ENCODE data around the gene OR52B4. TPM values are rescaled to one million over a fixed set of nuclear protein-coding genes. Genes with fewer than 3 reads are reported as not detected.
A peak's percentile ranks its signal among the peaks of the same experiment; 100 is the strongest.

Gene OR52B4
- total and polyA plus RNA-seq, 2 donors (not counting 1 experiment from before 2014, with no cell fraction given), result not detected

GRCh38 chr11:4393858-4394223, 25.7 kb upstream of the OR52B4 start:
- Histone ChIP-seq H3K4me2 (ENCODE audit: extremely low read depth, insufficient read depth, low read length) (peak overlapping the region; percentile 79), H3K27me3 (ENCODE audit: control insufficient read depth, insufficient read depth, low read length) (no peaks in the 10 kb centered on the region), H3K9me3 (ENCODE audit: control insufficient read depth, insufficient read depth, low read depth, low read length) (no peaks in the 10 kb centered on the region), H3K4me3 (replicated peaks in 1 of 4; ENCODE audit: control extremely low read depth in 1 of 4, insufficient read depth in 1 of 4, low read depth in 3 of 4, low read length in 4 of 4) (peak overlapping the region; percentile 62 to 97 (median 90)), H3K27ac (ENCODE audit: insufficient read depth, low read length) (no peak overlapping the region), H2AFZ (ENCODE audit: low read length) (peak overlapping the region; percentile 65), H3K36me3 (ENCODE audit: control insufficient read depth, insufficient read depth, low read length) (peaks cover 5% of the 10 kb centered on the region), H4K20me1 (ENCODE audit: control insufficient read depth, extremely low read depth, insufficient read depth, low read length) (no peaks in the 10 kb centered on the region), H3K79me2 (ENCODE audit: control insufficient read depth, insufficient read depth, low read length) (peaks cover 3% of the 10 kb centered on the region), H3K9ac (ENCODE audit: insufficient read depth, low read length) (no peak overlapping the region), H3K4me1 (ENCODE audit: control insufficient read depth, extremely low read depth, insufficient read depth, low read length) (no peaks in the 10 kb centered on the region)
- DNase-seq (ENCODE audit: low read depth in 2 of 2), result no peak
- TF ChIP-seq EZH2 (IDR thresholded peaks at IDR 0.05; ENCODE audit: low read length, missing control alignments) (no peak), CTCF (conservative IDR thresholded peaks at IDR 0.05 in 1 of 2, IDR thresholded peaks at IDR 0.05 in 1 of 2; ENCODE audit: low read depth in 1 of 2, low read length in 2 of 2) (no peak)

GRCh38 chr11:4393209-4393857, 25.1 kb upstream of the OR52B4 start, which contains the start of gene TRIM21:
TSS of gene TRIM21 (minus strand) at chr11:4393702. CDS start at chr11:4390409, 3,293 bp downstream.
- H3K79me2 ChIP-seq (ENCODE audit: control insufficient read depth, insufficient read depth, low read length), result peaks cover 3% of the 10 kb centered on the region

GRCh38 chr11:4388221-4388620, 20.0 kb upstream of the OR52B4 start:
- TF ChIP-seq EZH2 (IDR thresholded peaks at IDR 0.05; ENCODE audit: low read length, missing control alignments) (no peak), CTCF (conservative IDR thresholded peaks at IDR 0.05 in 1 of 2, IDR thresholded peaks at IDR 0.05 in 1 of 2; ENCODE audit: low read depth in 1 of 2, low read length in 2 of 2) (no peak)
- Histone ChIP-seq H3K4me3 (replicated peaks in 1 of 4; ENCODE audit: control extremely low read depth in 1 of 4, insufficient read depth in 1 of 4, low read depth in 3 of 4, low read length in 4 of 4) (no peak overlapping the region), H3K27ac (ENCODE audit: insufficient read depth, low read length) (no peak overlapping the region), H3K9me3 (ENCODE audit: control insufficient read depth, insufficient read depth, low read depth, low read length) (no peaks in the 10 kb centered on the region), H3K36me3 (ENCODE audit: control insufficient read depth, insufficient read depth, low read length) (peaks cover 15% of the 10 kb centered on the region), H4K20me1 (ENCODE audit: control insufficient read depth, extremely low read depth, insufficient read depth, low read length) (no peaks in the 10 kb centered on the region), H3K27me3 (ENCODE audit: control insufficient read depth, insufficient read depth, low read length) (no peaks in the 10 kb centered on the region), H3K79me2 (ENCODE audit: control insufficient read depth, insufficient read depth, low read length) (peaks cover 3% of the 10 kb centered on the region), H3K4me2 (ENCODE audit: extremely low read depth, insufficient read depth, low read length) (no peak overlapping the region), H3K4me1 (ENCODE audit: control insufficient read depth, extremely low read depth, insufficient read depth, low read length) (no peaks in the 10 kb centered on the region), H2AFZ (ENCODE audit: low read length) (no peak overlapping the region), H3K9ac (ENCODE audit: insufficient read depth, low read length) (no peak overlapping the region)
- DNase-seq (ENCODE audit: low read depth in 2 of 2), result no peak

More at GRCh38 chr11:4393209-4393857, 25.1 kb upstream of the OR52B4 start, which contains the start of gene TRIM21:
- Histone ChIP-seq H3K27me3 (ENCODE audit: control insufficient read depth, insufficient read depth, low read length) (no peaks in the 10 kb centered on the region), H3K4me2 (ENCODE audit: extremely low read depth, insufficient read depth, low read length) (peak within 1 kb of the TSS; percentile 79), H4K20me1 (ENCODE audit: control insufficient read depth, extremely low read depth, insufficient read depth, low read length) (no peaks in the 10 kb centered on the region), H3K9ac (ENCODE audit: insufficient read depth, low read length) (peak within 1 kb of the TSS; percentile 84), H3K9me3 (ENCODE audit: control insufficient read depth, insufficient read depth, low read depth, low read length) (no peaks in the 10 kb centered on the region), H3K4me1 (ENCODE audit: control insufficient read depth, extremely low read depth, insufficient read depth, low read length) (no peaks in the 10 kb centered on the region), H2AFZ (ENCODE audit: low read length) (peak within 1 kb of the TSS; percentile 97), H3K36me3 (ENCODE audit: control insufficient read depth, insufficient read depth, low read length) (peaks cover 6% of the 10 kb centered on the region), H3K27ac (ENCODE audit: insufficient read depth, low read length) (peak within 1 kb of the TSS; percentile 83), H3K4me3 (replicated peaks in 1 of 4; ENCODE audit: control extremely low read depth in 1 of 4, insufficient read depth in 1 of 4, low read depth in 3 of 4, low read length in 4 of 4) (peak within 1 kb of the TSS; percentile 62 to 97 (median 90))
- TF ChIP-seq CTCF (conservative IDR thresholded peaks at IDR 0.05 in 1 of 2, IDR thresholded peaks at IDR 0.05 in 1 of 2; ENCODE audit: low read depth in 1 of 2, low read length in 2 of 2) (no peak), EZH2 (IDR thresholded peaks at IDR 0.05; ENCODE audit: low read length, missing control alignments) (no peak)
- DNase-seq (ENCODE audit: low read depth in 2 of 2), result peak; percentile 80 to 83
